Left ventricle myocardium inferior (tissue), 1 donor: ENCODE results near the gene PEAR1. TPM values are rescaled to one million over a fixed set of nuclear protein-coding genes. Genes with fewer than 3 reads are reported as not detected.

Experiments used
- microRNA-seq: library from miRNA; unstranded; fragments of <30 nt; microRNA quantifications from one replicate; pipeline ENCODE4 v1.2.0, GENCODE V29; 2020
- total RNA-seq: library from RNA; stranded (reverse); fragmentation: NEBNext Ultra II Directional; extraction: Animal tissue kit (Norgen Biotek cat#: 25700); gene quantifications from one replicate; pipeline ENCODE4 v1.2.1, GENCODE V29; 2021
- donor health status: DM: no; HTN: yes; CAD: no; lungs with severe emphysema.

The PEAR1 gene
- total RNA-seq, 1 donor from 2014 or later, result 7.1 TPM

Small RNA genes within 50 kb of the gene (microRNA-seq; reads per million reads assigned to microRNA genes)
- not detected for gene MIR765

Other genes with a start within 250 kb of the PEAR1 start
- gene NES, start 216.3 kb upstream of the PEAR1 start, total RNA-seq, result 164 TPM
- gene CRABP2, start 188.1 kb upstream of the PEAR1 start, total RNA-seq, result 0.60 TPM
- 18.1 TPM for gene METTL25B, start 165.2 kb upstream of the PEAR1 start, total RNA-seq
- 11.5 TPM for gene ISG20L2, start 165.0 kb upstream of the PEAR1 start, total RNA-seq
- gene MRPL24, start 152.6 kb upstream of the PEAR1 start, total RNA-seq, result 92.1 TPM
- 145 TPM for gene HDGF, start 142.0 kb upstream of the PEAR1 start, total RNA-seq
- 36.3 TPM for gene PRCC, start 126.2 kb upstream of the PEAR1 start, total RNA-seq
- gene SH2D2A, start 76.9 kb upstream of the PEAR1 start, total RNA-seq, result 0.88 TPM
- gene INSRR, start 34.6 kb upstream of the PEAR1 start, total RNA-seq, result 0.41 TPM
- 1.0 TPM for gene NTRK1, start 32.9 kb upstream of the PEAR1 start, total RNA-seq
- 0.27 TPM for gene LRRC71, start 26.9 kb downstream of the PEAR1 start, total RNA-seq
- 29.1 TPM for gene ARHGEF11, start 152.0 kb downstream of the PEAR1 start, total RNA-seq
- gene ETV3L, start 206.1 kb downstream of the PEAR1 start, total RNA-seq, result not detected
- gene ETV3, start 244.7 kb downstream of the PEAR1 start, total RNA-seq, result 14.6 TPM